NAMALWA (cell line): ENCODE data around the gene ISYNA1.

ENCODE experiments used
- DNase-seq: peaks from one replicate; pipeline ENCODE4 v3.0.0-alpha.2; 2015; ENCODE audit warnings: low spot score

ISYNA1 gene

GRCh38 chr19:18392417-18392816, 45.5 kb downstream of the ISYNA1 start:
- DNase-seq: no peak

- DNase-seq: no peak
Observed at GRCh38 chr19:18391509-18392075, 46.3 kb downstream of the ISYNA1 start.

- peak; percentile 46 for DNase-seq
Observed at GRCh38 chr19:18390065-18390907, 47.6 kb downstream of the ISYNA1 start.

DNA sequence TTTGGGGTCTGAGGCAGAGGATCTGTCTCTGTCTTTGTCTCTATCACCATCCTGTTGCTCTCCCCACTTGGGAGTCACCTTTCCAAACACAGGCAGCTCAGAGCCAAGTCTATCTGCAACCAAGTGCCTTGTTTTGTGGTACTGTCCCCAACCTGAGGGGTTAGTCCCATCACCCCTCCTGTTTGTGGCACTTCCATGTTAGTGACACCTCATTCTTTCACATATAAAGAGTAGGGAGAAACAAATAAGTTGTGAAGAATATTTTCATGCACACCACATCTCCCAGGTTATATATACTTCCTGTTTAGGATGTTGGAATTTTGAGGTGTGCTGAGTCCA, 48.2 kb downstream of the ISYNA1 start:
- no peak for DNase-seq

- DNase-seq: no peak
Observed at GRCh38 chr19:18388960-18389725, 48.8 kb downstream of the ISYNA1 start.

DNA sequence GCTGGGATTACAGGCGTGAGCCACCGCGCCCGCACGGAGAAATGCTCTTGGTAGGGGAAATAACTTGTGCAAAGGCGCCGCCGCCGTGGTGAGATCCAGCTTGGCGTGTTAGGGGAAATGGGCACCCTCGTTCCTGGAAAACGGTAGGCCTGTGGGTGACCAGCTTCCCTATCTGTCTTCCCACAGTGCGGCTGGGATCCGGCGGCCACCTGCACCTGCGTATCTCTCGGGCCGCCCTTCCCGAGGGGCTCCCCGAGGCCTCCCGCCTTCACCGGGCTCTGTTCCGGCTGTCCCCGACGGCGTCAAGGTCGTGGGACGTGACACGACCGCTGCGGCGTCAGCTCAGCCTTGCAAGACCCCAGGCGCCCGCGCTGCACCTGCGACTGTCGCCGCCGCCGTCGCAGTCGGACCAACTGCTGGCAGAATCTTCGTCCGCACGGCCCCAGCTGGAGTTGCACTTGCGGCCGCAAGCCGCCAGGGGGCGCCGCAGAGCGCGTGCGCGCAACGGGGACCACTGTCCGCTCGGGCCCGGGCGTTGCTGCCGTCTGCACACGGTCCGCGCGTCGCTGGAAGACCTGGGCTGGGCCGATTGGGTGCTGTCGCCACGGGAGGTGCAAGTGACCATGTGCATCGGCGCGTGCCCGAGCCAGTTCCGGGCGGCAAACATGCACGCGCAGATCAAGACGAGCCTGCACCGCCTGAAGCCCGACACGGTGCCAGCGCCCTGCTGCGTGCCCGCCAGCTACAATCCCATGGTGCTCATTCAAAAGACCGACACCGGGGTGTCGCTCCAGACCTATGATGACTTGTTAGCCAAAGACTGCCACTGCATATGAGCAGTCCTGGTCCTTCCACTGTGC, 49.6 kb downstream of the ISYNA1 start:
- DNase-seq: peak; percentile 92

- no peak for DNase-seq
Observed at GRCh38 chr19:18386543-18387271, 51.2 kb downstream of the ISYNA1 start.

- DNase-seq: peak; percentile 42
Observed at GRCh38 chr19:18385675-18386542, 52.0 kb downstream of the ISYNA1 start, which contains the start of gene GDF15. Gene GDF15 (plus strand): TSS chr19:18386158. CDS start chr19:18386190, 32 bp downstream.

DNA sequence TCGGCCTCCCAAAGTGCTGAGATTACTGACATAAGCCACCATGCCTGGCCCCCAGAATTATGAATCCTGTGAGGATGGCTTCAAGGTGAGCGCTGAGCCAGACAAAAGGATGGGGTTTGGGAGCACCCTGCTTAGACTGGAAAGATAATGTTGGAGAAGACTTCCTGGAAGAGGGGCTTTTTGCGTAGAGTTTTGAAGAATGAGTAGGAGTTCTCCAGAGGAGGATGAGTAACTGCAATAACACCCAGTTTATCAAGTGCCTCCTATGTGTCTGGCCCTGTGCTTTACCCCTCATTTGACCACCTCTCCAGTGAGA, 52.6 kb downstream of the ISYNA1 start:
- DNase-seq: no peak

DNA sequence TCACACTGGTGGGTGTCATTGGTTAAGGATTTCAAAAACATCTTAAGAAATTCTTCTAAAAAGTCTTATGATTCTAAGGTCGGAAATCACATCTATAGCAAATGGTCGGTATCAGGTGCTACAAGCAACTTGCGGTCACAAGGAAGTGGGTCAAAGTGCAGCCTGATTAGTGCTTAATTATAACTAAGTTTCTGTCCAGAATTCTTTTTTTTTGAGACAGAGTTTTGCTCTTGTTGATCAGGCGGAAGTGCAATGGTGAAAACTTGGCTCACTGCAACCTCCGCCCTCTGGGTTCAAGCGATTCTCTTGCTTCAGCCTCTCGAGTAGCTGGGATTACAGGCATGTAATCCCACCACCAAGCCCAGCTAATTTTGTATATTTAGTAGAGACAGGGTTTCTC, 53.2 kb downstream of the ISYNA1 start:
- DNase-seq: no peak
